HUES64 (cell line): ENCODE measurements around the gene LPIN1.
"Not testable (repeated sequence)": the region's sequence is repeated elsewhere in the genome, so short reads cannot be mapped to it uniquely, and the experiment has no call there.

Source experiments
- H3K27ac ChIP-seq: 2 replicates; pipeline ENCODE4 v1.7.0; 2013; ENCODE audit warnings: low read depth, low read length, inconsistent platforms
- H3K27me3 ChIP-seq: 2 replicates; pipeline ENCODE4 v1.6.1; 2013; ENCODE audit warnings: mild to moderate bottlenecking, low read length; ENCODE audit not compliant: insufficient read depth
- H3K36me3 ChIP-seq: 2 replicates; pipeline ENCODE4 v1.6.1; 2013; ENCODE audit warnings: mild to moderate bottlenecking, low read length; ENCODE audit not compliant: insufficient read depth
- H3K4me1 ChIP-seq: 2 replicates; pipeline ENCODE4 v1.6.1; 2013; ENCODE audit warnings: mild to moderate bottlenecking, low read length, moderate library complexity; ENCODE audit not compliant: insufficient read depth
- H3K4me3 ChIP-seq: 2 replicates; pipeline ENCODE4 v1.5.1; 2013; ENCODE audit warnings: mild to moderate bottlenecking, low read length, moderate library complexity
- H3K9ac ChIP-seq: 2 replicates; pipeline ENCODE4 v1.6.1; 2013; ENCODE audit warnings: mild to moderate bottlenecking, low read depth, low read length
- H3K9me3 ChIP-seq: 2 replicates; pipeline ENCODE4 v1.6.1; 2013; ENCODE audit warnings: low read depth, low read length; ENCODE audit not compliant: insufficient read depth
- WGBS: fragments of 150-250, 120-280 bp; methylation state at CpG from one replicate; pipeline ENCODE4 v1.1.7; 2013; ENCODE audit warnings: missing lambda C conversion rate; 5-methylcytosine and 5-hydroxymethylcytosine counted together

Gene LPIN1

DNA sequence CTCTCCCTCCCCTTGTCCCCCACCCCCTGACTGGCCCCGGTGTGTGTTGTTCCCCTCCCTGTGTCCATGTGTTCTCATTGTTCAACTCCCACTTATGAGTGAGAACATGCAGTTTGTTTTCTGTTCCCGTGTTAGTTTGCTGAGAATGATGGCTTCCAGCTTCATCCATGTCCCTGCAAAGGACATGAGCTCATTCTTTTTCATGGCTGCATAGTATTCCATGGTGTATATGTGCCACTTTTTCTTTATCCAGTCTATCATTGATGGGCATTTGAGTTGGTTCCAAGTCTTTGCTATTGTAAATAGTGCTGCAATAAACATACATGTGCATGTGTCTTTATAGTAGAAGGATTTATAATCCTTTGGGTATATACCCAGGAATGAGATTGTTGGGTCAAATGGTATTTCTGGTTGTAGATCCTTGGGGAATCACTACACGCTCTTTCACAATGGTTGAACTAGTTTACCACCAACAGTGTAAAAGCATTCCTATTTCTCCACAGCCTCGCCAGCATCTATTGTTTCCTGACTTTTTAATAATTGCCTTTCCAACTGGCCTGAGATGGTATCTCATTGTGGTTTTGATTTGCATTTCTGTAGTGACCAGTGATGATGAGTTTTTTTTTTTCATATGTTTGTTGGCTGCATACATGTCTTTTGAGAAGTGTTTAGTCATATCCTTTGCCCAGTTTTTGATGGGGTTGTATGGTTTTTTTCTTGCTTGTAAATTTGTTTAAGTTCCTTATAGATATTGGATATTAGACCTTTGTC is 15.0 kb upstream of the LPIN1 start:
- not testable (repeated sequence) for H3K27ac ChIP-seq, H3K4me1 ChIP-seq, H3K27me3 ChIP-seq, H3K4me3 ChIP-seq, H3K36me3 ChIP-seq, H3K9ac ChIP-seq, H3K9me3 ChIP-seq
- WGBS = 93% methylated on average over 4 of the region's 4 CpGs

DNA sequence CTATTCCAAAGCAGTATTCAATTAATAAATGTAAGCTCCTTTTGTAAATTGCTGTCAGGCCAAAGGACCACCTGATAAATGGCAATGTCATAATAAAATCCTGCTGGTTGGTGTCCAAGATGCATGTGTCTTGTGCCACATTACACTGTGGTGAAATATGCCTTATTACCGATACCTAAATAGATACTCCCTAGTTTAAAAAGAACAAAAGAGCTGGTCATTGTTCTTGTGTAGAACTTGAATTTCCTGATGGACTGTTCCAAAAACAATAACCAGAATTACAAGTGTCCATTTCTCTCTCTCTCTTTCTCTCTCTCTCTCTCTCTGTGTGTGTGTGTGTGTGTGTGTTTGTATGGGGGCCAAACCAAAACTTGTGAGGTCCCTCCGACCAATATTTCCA is 13.8 kb upstream of the LPIN1 start:
- H3K4me1 ChIP-seq = no peaks in the 10 kb centered on the region
- H3K4me3 ChIP-seq = no peak overlapping the region
- no peak overlapping the region for H3K27ac ChIP-seq
- WGBS = 100% methylated on average over 1 of the region's 2 CpGs
- no peaks in the 10 kb centered on the region for H3K9me3 ChIP-seq
- no peaks in the 10 kb centered on the region for H3K27me3 ChIP-seq
- no peak overlapping the region for H3K9ac ChIP-seq
- no peaks in the 10 kb centered on the region for H3K36me3 ChIP-seq

DNA sequence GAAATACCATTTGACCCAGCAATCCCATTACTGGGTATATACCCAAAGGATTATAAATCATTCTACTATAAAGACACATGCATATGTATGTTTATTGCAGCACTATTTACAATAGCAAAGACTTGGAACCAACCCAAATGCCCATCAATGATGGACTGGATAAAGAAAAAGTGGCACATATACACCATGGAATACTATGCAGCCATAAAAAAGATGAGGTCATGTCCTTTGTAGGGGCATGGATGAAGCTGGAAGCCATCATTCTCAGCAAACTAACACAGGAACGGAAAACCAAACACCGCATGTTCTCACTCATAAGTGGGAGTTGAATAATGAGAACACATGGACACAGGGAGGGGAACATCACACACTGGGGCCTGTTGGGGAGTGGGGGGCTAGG is 8.6 kb upstream of the LPIN1 start:
- H3K9ac ChIP-seq = not testable (repeated sequence)
- WGBS = no CpG with 5 or more reads among the region's 2 CpGs

DNA sequence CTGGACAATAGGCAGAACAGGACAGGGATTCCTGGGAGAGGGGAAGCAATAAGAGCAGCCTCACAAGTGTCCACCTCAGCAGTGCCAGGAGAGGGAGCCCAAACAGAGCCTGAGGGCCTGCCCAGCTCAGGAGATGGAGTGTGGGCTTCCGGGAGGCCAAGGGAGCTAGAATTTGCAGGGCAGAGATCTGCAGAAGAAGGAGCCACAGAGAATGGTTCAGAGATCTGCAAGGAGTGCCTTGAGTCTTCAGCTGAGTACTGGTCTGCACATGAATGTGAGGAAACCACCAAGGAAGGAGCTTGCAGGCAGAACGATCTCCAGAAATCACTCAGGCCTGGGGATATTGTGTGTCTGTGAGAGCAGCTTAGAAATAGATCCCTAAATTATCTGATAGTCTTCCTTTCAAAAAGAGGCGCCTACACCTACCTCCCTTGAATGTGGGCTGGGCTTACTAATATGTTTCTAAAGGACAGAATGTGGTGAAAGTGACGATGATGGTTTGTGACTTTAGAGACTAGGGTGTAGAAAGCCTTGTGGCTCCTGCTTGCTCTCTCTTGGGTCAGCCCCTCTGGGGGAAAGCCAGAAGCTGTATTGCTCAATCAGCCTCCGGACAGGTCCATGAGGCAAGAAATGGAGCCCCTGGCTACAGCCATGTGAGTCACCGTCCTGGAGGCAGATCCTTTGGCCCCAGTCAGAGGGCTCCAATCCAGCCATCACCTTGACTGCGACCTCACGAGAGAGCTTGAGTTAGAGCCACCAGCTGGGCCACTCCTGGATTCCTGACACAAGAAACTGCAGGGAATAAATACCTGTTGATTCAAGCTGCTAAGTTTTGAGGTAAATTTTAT is 7.6 kb upstream of the LPIN1 start:
- H3K27me3 ChIP-seq = no peaks in the 10 kb centered on the region
- peaks cover 4% of the 10 kb centered on the region; the same call in 1 of the 2 replicates for H3K4me1 ChIP-seq
- no peak overlapping the region for H3K27ac ChIP-seq
- WGBS = 81% methylated on average over 8 of the region's 8 CpGs
- H3K9ac ChIP-seq = no peak overlapping the region
- no peaks in the 10 kb centered on the region for H3K9me3 ChIP-seq
- no peaks in the 10 kb centered on the region for H3K36me3 ChIP-seq
- no peak overlapping the region for H3K4me3 ChIP-seq

More for the DNA sequence above, 8.6 kb upstream of the LPIN1 start:
- not testable (repeated sequence) for H3K4me3 ChIP-seq, H3K27me3 ChIP-seq, H3K27ac ChIP-seq, H3K4me1 ChIP-seq, H3K36me3 ChIP-seq, H3K9me3 ChIP-seq

DNA sequence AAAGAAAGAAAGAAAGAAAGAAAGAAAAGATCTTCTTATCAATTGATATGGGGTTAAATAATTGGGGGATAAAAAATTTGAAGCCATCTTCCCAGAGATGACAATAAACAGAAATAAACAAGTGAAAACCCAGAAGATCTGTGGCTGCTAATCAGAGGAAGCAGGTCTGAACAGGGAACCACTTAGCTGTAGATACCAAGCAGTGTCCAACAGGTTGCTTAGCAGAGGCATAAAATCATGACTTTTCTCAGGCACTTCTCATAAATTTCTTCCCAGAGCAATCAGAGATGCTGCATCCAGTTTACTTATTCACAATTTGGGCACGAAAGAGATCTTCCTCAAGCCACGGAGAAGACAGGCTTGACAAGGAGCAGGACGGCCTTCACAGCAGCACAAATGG is 5.7 kb upstream of the LPIN1 start:
- Histone ChIP-seq H3K27me3 (no peaks in the 10 kb centered on the region), H3K4me3 (no peak overlapping the region), H3K9ac (no peak overlapping the region), H3K36me3 (no peaks in the 10 kb centered on the region), H3K27ac (no peak overlapping the region), H3K4me1 (peaks cover 16% of the 10 kb centered on the region), H3K9me3 (no peaks in the 10 kb centered on the region)
- 93% methylated on average over 3 of the region's 3 CpGs for WGBS

DNA sequence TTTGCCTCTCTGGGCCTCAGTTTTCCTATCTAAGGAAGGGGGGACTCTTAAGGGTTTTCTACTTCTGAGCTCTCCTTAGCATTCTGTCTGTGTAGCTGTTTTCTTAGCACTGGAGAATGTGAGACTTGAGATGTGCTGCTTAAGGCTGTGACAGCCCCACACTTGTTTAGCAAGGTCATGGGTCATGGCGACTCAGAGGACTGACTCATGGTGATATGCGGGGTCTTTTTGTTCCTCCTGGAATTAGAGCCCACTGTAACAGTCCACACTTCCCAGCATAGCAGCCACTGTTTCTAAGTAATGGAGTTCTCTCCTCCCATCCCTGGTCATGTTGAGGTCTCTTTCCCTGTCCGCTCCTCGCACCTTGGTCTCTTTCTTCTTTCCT is 4.1 kb upstream of the LPIN1 start:
- no peak overlapping the region for H3K27ac ChIP-seq
- WGBS = 83% methylated on average over 4 of the region's 4 CpGs
- no peaks in the 10 kb centered on the region for H3K9me3 ChIP-seq
- H3K4me1 ChIP-seq = peaks cover 24% of the 10 kb centered on the region
- H3K4me3 ChIP-seq = no peak overlapping the region
- H3K27me3 ChIP-seq = peaks cover 4% of the 10 kb centered on the region
- H3K9ac ChIP-seq = no peak overlapping the region
- H3K36me3 ChIP-seq = no peaks in the 10 kb centered on the region

DNA sequence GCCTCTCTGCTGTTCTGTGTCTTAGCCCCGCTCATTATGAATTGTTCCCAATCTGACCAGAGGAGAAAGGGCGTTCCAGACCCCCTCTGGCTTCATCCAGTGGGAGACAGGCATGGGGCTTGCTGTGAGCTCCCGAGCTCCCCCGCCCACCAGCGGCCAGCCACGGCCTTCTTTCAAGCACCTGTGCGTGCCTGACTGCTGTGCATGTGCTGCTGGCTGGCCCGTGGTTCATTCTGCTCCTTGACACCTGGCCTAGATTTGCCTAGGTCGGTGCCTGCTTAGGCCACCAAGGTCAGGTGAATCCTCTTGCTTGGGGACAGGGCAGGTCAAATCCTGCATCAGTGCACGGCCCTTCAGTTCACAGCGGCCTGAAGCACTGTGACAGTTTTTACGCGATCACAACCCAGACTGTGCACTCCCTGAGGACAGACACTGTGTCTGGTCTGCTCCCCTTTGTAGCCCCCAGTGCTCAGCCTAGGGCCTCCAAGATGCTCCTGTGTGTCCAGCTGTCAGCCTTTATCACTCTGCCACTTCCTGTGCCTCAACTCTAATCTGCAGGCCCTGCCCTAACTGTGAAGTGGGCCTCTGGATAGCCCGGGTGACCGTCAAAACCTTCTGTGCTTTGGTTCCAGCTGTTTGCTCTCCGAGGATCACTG is 3.6 kb upstream of the LPIN1 start:
- H3K27ac ChIP-seq = no peak overlapping the region
- no peaks in the 10 kb centered on the region for H3K9me3 ChIP-seq
- no peak overlapping the region for H3K4me3 ChIP-seq
- no peak overlapping the region for H3K9ac ChIP-seq
- H3K27me3 ChIP-seq = peaks cover 9% of the 10 kb centered on the region
- WGBS = 79% methylated on average over 16 of the region's 16 CpGs
- H3K36me3 ChIP-seq = no peaks in the 10 kb centered on the region
- peaks cover 29% of the 10 kb centered on the region for H3K4me1 ChIP-seq

DNA sequence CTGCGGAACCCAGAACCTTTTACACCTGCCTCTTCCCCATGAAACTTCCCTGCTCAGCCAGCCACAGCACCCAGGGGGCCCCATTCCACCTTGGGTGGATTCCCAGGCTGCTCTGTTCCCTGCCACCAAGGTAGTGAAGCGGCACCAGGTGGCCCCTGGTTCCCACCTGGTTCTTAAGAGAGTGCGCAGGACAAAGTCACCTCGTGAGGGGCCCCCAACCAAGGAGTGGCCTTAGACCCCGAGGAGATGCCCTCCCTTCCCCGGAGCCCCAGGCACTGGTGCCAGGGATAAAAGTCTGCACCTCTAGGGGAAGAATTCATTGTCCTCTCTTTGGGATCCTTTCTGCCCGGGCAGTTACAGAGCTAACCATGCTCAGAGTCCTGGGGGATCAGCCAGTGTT is 3.1 kb upstream of the LPIN1 start:
- H3K27ac ChIP-seq = no peak overlapping the region
- no peaks in the 10 kb centered on the region for H3K9me3 ChIP-seq
- H3K36me3 ChIP-seq = no peaks in the 10 kb centered on the region
- H3K9ac ChIP-seq = no peak overlapping the region
- 85% methylated on average over 7 of the region's 7 CpGs for WGBS
- H3K4me3 ChIP-seq = no peak overlapping the region
- peaks cover 13% of the 10 kb centered on the region for H3K27me3 ChIP-seq
- peaks cover 34% of the 10 kb centered on the region for H3K4me1 ChIP-seq

DNA sequence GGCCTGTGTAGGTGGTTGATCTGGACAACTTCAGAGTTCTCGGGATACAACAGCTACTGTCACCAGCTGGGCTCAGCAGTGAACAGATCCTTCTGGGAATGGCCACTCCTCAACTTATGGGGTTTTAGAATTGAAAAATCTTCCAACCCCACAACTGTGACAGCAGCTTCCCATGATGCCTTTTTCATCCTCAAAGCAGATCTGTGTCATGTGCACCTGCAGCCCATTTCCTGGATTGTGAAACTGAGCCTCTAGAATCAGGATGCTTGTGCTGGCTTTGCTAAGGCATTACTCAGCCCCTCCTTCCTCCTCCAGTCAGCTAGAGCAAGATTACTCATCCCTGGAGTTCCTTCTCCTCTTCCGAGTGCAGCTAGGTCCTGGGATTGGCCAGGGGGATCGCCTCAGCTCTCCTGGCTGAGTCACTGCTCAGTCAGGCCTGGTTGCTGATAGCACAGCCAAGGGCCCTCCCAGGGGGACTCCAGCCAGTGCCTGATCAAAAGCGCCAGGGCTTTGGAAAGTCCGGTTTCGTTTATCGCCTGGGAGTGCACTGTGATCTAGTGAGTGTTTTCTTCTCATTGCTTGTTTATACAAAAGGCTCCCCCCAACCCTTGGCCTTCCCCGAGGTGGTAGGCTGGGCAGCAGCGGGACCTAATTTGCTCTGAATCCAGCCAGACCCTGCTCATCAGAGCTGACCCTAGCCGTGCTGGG is 2.4 kb upstream of the LPIN1 start:
- H3K27me3 ChIP-seq = peaks cover 13% of the 10 kb centered on the region
- H3K4me3 ChIP-seq = no peak overlapping the region
- H3K36me3 ChIP-seq = no peaks in the 10 kb centered on the region
- WGBS = 29% methylated on average over 10 of the region's 10 CpGs
- H3K9me3 ChIP-seq = no peaks in the 10 kb centered on the region
- peaks cover 30% of the 10 kb centered on the region for H3K4me1 ChIP-seq
- no peak overlapping the region for H3K27ac ChIP-seq
- no peak overlapping the region for H3K9ac ChIP-seq

DNA sequence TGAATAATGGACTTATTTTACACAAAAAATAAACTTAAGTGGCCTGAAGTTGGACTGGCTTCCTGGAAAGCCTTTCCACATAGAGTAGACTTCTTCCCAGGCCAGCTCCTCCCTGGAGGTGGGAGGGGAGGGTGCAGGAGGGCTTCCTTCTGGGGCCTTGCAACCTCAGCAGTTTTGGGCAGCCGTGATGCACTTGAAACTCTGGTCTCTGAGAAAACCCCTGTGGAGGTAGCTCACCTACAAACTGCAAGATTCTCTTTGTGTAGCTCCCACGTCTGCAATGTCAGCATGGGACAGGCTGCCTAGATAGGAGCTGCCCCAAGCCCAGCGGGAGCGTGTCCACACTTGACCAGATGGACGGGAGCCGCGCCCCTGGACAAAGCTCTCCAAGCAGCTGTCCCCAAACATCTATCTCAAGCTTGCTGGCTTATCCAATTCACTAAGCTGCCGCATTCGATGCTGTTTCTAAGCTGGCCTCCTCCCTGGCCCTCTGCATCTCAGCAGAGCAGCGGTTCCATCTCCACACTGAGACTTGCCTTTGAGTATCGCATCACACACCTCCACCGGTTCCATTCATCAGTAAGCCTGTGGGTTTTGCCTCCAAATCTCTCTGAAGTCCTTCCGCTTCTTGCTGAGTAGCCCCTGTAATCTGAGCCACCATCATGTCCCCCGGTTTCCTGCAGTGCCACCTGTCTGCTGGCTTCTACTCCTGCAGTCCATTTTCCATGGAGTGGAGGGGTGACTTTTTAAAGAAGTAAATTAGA is 1.6 kb upstream of the LPIN1 start:
- Histone ChIP-seq H3K4me1 (peaks cover 32% of the 10 kb centered on the region), H3K36me3 (no peaks in the 10 kb centered on the region), H3K9ac (no peak overlapping the region), H3K4me3 (peak overlapping the region; percentile 2; the same call in 1 of the 2 replicates), H3K9me3 (no peaks in the 10 kb centered on the region), H3K27ac (no peak overlapping the region), H3K27me3 (peaks cover 13% of the 10 kb centered on the region)
- 61% methylated on average over 13 of the region's 14 CpGs for WGBS
